GM23338 (cell line): ENCODE data around the gene SRPK2. TPM values are rescaled to one million over a fixed set of nuclear protein-coding genes. Genes with fewer than 3 reads are reported as not detected.

Source experiments
- ATAC-seq: fragments of 200-7000 bp; cut with Tn5 transposase; 3 replicates; pipeline ENCODE4 v1.9.1; 2020
- DNase-seq: peaks from one replicate; pipeline ENCODE4 v3.0.0-alpha.2; 2015; ENCODE audit warnings: low spot score
- H2AFZ ChIP-seq: fragments of 200-600 bp; sonication (generic); 2 replicates; pipeline ENCODE4 v1.8.0; 2016; ENCODE audit warnings: antibody characterized with exemption, mild to moderate bottlenecking, moderate library complexity
- H3F3A ChIP-seq: fragments of 200-600 bp; sonication (generic); replicated peaks from 2 replicates; pipeline ENCODE4 v1.8.0; 2017; ENCODE audit warnings: antibody characterized with exemption, mixed run types, low read depth
- H3K27ac ChIP-seq: fragments of 200-600 bp; sonication (generic); 2 replicates; pipeline ENCODE4 v1.6.1; 2016; ENCODE audit warnings: low read depth
- H3K27me3 ChIP-seq: fragments of 200-600 bp; sonication (generic); 2 replicates; pipeline ENCODE4 v1.8.0; 2016; ENCODE audit warnings: mild to moderate bottlenecking, mixed run types, moderate library complexity; ENCODE audit not compliant: insufficient read depth
- H3K36me3 ChIP-seq: fragments of 200-600 bp; sonication (generic); 2 replicates; pipeline ENCODE4 v1.8.0; 2016; ENCODE audit warnings: mild to moderate bottlenecking; ENCODE audit not compliant: insufficient read depth
- H3K4me1 ChIP-seq: fragments of 200-600 bp; sonication (generic); 2 replicates; pipeline ENCODE4 v1.8.0; 2016; ENCODE audit warnings: mild to moderate bottlenecking, moderate library complexity; ENCODE audit not compliant: insufficient read depth
- H3K4me2 ChIP-seq: fragments of 200-600 bp; sonication (generic); 2 replicates; pipeline ENCODE4 v1.7.1; 2017; ENCODE audit warnings: mixed run types
- H3K4me3 ChIP-seq: fragments of 200-600 bp; sonication (generic); 2 replicates; pipeline ENCODE4 v1.6.1; 2016; ENCODE audit warnings: mixed run types
- H3K79me2 ChIP-seq: fragments of 200-600 bp; sonication (generic); replicated peaks from 2 replicates; pipeline ENCODE4 v1.8.0; 2017; ENCODE audit warnings: mild to moderate bottlenecking; ENCODE audit not compliant: insufficient read depth
- H3K9me2 ChIP-seq: fragments of 200-600 bp; sonication (generic); 2 replicates; pipeline ENCODE4 v1.8.0; 2017; ENCODE audit not compliant: insufficient read depth
- H4K20me1 ChIP-seq: fragments of 200-600 bp; sonication (generic); replicated peaks from 2 replicates; pipeline ENCODE4 v1.8.0; 2017; ENCODE audit warnings: mild to moderate bottlenecking; ENCODE audit not compliant: insufficient read depth
- H3K27ac Mint-ChIP-seq: 2 replicates; pipeline ENCODE4 v1.8.0; 2020; ENCODE audit warnings: inconsistent platforms, mild to moderate bottlenecking, moderate library complexity, mixed read lengths
- H3K27me3 Mint-ChIP-seq: 3 replicates; pipeline ENCODE4 v1.8.0; 2022; ENCODE audit warnings: low read depth, mild to moderate bottlenecking, moderate library complexity, mixed read lengths, inconsistent platforms; ENCODE audit not compliant: insufficient read depth, poor library complexity
- H3K36me3 Mint-ChIP-seq: 3 replicates; pipeline ENCODE4 v1.8.0; 2021; ENCODE audit warnings: low read depth, mild to moderate bottlenecking, inconsistent platforms, moderate library complexity, mixed read lengths
- H3K4me1 Mint-ChIP-seq: 3 replicates; pipeline ENCODE4 v1.8.0; 2020; ENCODE audit warnings: mild to moderate bottlenecking, inconsistent platforms, mixed read lengths
- H3K4me3 Mint-ChIP-seq: 3 replicates; pipeline ENCODE4 v1.8.0; 2021; ENCODE audit warnings: moderate library complexity, mild to moderate bottlenecking, inconsistent platforms, mixed read lengths
- H3K9me3 Mint-ChIP-seq: 3 replicates; pipeline ENCODE4 v1.8.0; 2020; ENCODE audit warnings: moderate library complexity, mild to moderate bottlenecking, inconsistent platforms, mixed read lengths
- CREB1 ChIP-seq: fragments of 250-450 bp; sonication (Bioruptor Pico); IDR thresholded peaks from 2 replicates; pipeline ENCODE4 v1.5.0; 2020; ENCODE audit warnings: low read depth, mild to moderate bottlenecking, moderate library complexity
- EZH2 ChIP-seq: fragments of 200-600 bp; sonication (generic); IDR thresholded peaks from one replicate; pipeline ENCODE4 v1.8.0; 2017; ENCODE audit warnings: antibody characterized with exemption, mild to moderate bottlenecking, low read depth; ENCODE audit not compliant: unreplicated experiment
- EZH2phosphoT487 ChIP-seq: fragments of 200-600 bp; sonication (generic); IDR thresholded peaks from one replicate; pipeline ENCODE4 v1.8.1; 2018; ENCODE audit warnings: antibody characterized with exemption; ENCODE audit not compliant: unreplicated experiment
- JUNB ChIP-seq: IDR thresholded peaks from one replicate; pipeline ENCODE4 v1.6.1; 2016; ENCODE audit warnings: antibody characterized with exemption; ENCODE audit not compliant: unreplicated experiment
- NANOG ChIP-seq: IDR thresholded peaks from 2 replicates; pipeline ENCODE4 v1.6.1; 2016; ENCODE audit warnings: antibody characterized with exemption, borderline replicate concordance
- POLR2AphosphoS5 ChIP-seq: IDR thresholded peaks from 2 replicates; pipeline ENCODE4 v1.6.1; 2016; ENCODE audit warnings: antibody characterized with exemption, low read depth
- STAT1 ChIP-seq: IDR thresholded peaks from one replicate; pipeline ENCODE4 v1.6.1; 2016; ENCODE audit warnings: antibody characterized with exemption; ENCODE audit not compliant: unreplicated experiment
- ZNF331 ChIP-seq: fragments of 250-450 bp; sonication (Bioruptor Pico); IDR thresholded peaks from 2 replicates; pipeline ENCODE4 v1.5.0; 2020; ENCODE audit warnings: low read depth, mild to moderate bottlenecking, moderate library complexity
- polyA plus RNA-seq: library from polyadenylated mRNA; unstranded; fragments of >200 nt; fragmentation: Nextera tagmentation; extraction: Ambion mirVana; gene quantifications from 2 replicates; pipeline ENCODE4 v1.2.1, GENCODE V29; 2016
- total RNA-seq: library from RNA; depleted of rRNA; stranded (reverse); fragments of >200 nt; shearing (Covaris generic); gene quantifications from 2 replicates; pipeline ENCODE4 v1.2.3, GENCODE V29; 2014
- TF ChIP-seq, protein P1 (sequence below), 2 experiments: fragments of 200-600 bp in 1 of 2; sonication (generic) in 1 of 2; conservative IDR thresholded peaks; 2 replicates each; pipeline versions ENCODE4 v1.5.1 to v1.6.1; 2016 to 2017; ENCODE audit warnings: antibody characterized with exemption in 2 of 2, low read depth in 2 of 2, mild to moderate bottlenecking in 2 of 2, moderate library complexity in 1 of 2
- TF ChIP-seq, protein P2 (sequence below): IDR thresholded peaks from 2 replicates; pipeline ENCODE4 v1.6.1; 2016; ENCODE audit warnings: antibody characterized with exemption

SRPK2 gene
- total and polyA plus RNA-seq, 2 experiments from 2014 or later = 66.3 to 91.5 TPM

- Mint-ChIP-seq H3K4me3 (no peak overlapping the region), H3K27me3 (peaks cover 3% of the 10 kb centered on the region), H3K9me3 (no peaks in the 10 kb centered on the region), H3K36me3 (no peaks in the 10 kb centered on the region), H3K4me1 (peaks cover 6% of the 10 kb centered on the region; the same call in 2 of the 3 replicates), H3K27ac (no peak overlapping the region)
- H3K4me1 ChIP-seq = 0 out of 2 replicates have a peak, but pooled peaks cover 4% of the 10 kb centered on the region
- ATAC-seq (no peak), DNase-seq (no peak)
- peaks cover 93% of the 10 kb centered on the region for H3K79me2 ChIP-seq
- no peak for TF ChIP-seq JUNB
- TF ChIP-seq NANOG = no peak
- TF ChIP-seq, protein P1, sequence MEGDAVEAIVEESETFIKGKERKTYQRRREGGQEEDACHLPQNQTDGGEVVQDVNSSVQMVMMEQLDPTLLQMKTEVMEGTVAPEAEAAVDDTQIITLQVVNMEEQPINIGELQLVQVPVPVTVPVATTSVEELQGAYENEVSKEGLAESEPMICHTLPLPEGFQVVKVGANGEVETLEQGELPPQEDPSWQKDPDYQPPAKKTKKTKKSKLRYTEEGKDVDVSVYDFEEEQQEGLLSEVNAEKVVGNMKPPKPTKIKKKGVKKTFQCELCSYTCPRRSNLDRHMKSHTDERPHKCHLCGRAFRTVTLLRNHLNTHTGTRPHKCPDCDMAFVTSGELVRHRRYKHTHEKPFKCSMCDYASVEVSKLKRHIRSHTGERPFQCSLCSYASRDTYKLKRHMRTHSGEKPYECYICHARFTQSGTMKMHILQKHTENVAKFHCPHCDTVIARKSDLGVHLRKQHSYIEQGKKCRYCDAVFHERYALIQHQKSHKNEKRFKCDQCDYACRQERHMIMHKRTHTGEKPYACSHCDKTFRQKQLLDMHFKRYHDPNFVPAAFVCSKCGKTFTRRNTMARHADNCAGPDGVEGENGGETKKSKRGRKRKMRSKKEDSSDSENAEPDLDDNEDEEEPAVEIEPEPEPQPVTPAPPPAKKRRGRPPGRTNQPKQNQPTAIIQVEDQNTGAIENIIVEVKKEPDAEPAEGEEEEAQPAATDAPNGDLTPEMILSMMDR (conservative IDR thresholded peaks at IDR 0.05; ENCODE audit: low read depth in 2 of 2) = no peak
- TF ChIP-seq STAT1 = no peak
- no peak for TF ChIP-seq EZH2phosphoT487
- no peaks in the 10 kb centered on the region; the same call in 1 of the 2 replicates for H3F3A ChIP-seq
- no peak overlapping the region for H2AFZ ChIP-seq
- H3K9me2 ChIP-seq = no peaks in the 10 kb centered on the region
- no peaks in the 10 kb centered on the region for H3K36me3 ChIP-seq
- H3K4me3 ChIP-seq = no peak overlapping the region
- peaks cover 29% of the 10 kb centered on the region for H4K20me1 ChIP-seq
- H3K27me3 ChIP-seq = no peaks in the 10 kb centered on the region
- no peak overlapping the region for H3K27ac ChIP-seq
- H3K4me2 ChIP-seq = no peak overlapping the region
Observed at GRCh38 chr7:105286441-105286840, 102.3 kb downstream of the SRPK2 start.

DNA sequence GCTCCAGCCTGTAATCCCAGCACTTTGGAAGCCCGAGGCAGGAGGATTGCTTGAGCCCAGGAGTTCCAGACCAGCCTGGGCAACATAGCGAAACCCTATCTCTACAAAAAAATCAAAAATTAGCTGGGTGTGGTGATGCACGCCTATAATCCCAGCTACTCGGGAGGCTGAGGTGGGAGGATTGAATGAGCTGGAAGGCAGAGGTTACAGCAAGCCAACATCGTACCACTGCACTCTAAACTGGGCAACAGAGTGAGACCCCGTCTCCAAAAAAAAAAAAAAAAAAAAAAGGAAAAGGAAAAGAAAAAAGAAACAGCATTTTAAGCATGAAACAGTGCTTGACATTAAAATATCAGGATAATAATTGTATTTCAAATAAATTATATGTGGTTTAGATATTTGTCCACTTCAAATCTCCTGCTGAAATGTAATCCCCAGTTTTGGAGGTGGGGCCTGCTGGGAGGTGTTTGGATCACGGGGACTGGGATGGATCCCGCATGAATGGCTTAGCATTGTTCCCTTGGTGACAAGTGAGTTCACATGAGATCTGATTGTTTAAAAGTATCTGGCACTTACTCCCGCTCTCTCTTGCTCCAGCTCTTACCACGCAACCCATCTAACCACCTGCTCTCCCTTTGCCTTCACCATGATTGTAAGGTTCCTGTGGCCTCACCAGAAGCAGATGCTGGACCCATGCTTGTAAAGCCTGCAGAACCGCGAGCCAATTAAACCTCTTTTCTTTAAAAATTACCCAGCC is 103.4 kb downstream of the SRPK2 start:
- H3K4me1 ChIP-seq = 0 out of 2 replicates have a peak, but pooled peaks cover 4% of the 10 kb centered on the region
- no peak overlapping the region for H3K4me3 ChIP-seq
- no peak overlapping the region for H3K4me2 ChIP-seq
- H3K9me2 ChIP-seq = no peaks in the 10 kb centered on the region
- DNase-seq (no peak), ATAC-seq (peak; percentile 48; the same call in 2 of the 3 replicates)
- peaks cover 6% of the 10 kb centered on the region; the same call in 2 of the 3 replicates for H3K4me1 Mint-ChIP-seq
- no peaks in the 10 kb centered on the region; the same call in 1 of the 2 replicates for H3F3A ChIP-seq
- no peak overlapping the region for H3K27ac ChIP-seq
- peaks cover 7% of the 10 kb centered on the region for H3K27me3 Mint-ChIP-seq
- no peaks in the 10 kb centered on the region for H3K36me3 Mint-ChIP-seq
- no peak overlapping the region for H2AFZ ChIP-seq
- H3K4me3 Mint-ChIP-seq = no peak overlapping the region
- no peaks in the 10 kb centered on the region for H3K36me3 ChIP-seq
- H3K79me2 ChIP-seq = peaks cover 97% of the 10 kb centered on the region
- H3K27ac Mint-ChIP-seq = no peak overlapping the region; the same call in 1 of the 2 replicates
- no peaks in the 10 kb centered on the region for H3K27me3 ChIP-seq
- H4K20me1 ChIP-seq = peaks cover 29% of the 10 kb centered on the region
- no peaks in the 10 kb centered on the region for H3K9me3 Mint-ChIP-seq
- TF ChIP-seq, protein P1 (conservative IDR thresholded peaks at IDR 0.05; ENCODE audit: low read depth in 2 of 2) = no peak
- TF ChIP-seq STAT1 (no peak), EZH2phosphoT487 (no peak), ZNF331 (no peak), EZH2 (no peak), NANOG (no peak), CREB1 (CRISPR knock-in tag) (no peak), POLR2AphosphoS5 (no peak)
- TF ChIP-seq, protein P2, sequence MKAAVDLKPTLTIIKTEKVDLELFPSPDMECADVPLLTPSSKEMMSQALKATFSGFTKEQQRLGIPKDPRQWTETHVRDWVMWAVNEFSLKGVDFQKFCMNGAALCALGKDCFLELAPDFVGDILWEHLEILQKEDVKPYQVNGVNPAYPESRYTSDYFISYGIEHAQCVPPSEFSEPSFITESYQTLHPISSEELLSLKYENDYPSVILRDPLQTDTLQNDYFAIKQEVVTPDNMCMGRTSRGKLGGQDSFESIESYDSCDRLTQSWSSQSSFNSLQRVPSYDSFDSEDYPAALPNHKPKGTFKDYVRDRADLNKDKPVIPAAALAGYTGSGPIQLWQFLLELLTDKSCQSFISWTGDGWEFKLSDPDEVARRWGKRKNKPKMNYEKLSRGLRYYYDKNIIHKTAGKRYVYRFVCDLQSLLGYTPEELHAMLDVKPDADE = no peak
